HuH-7 (cell line): ENCODE measurements around the gene TSPAN7.

Experiments
- DNase-seq: peaks from one replicate; pipeline ENCODE4 v3.0.0; 2011; ENCODE audit warnings: low spot score

TSPAN7 gene

GRCh38 chrX:38595801-38596200, 34.5 kb downstream of the TSPAN7 start:
- no peak for DNase-seq

GRCh38 chrX:38596939-38597338, 35.6 kb downstream of the TSPAN7 start:
- no peak for DNase-seq

GRCh38 chrX:38599796-38600755, 38.7 kb downstream of the TSPAN7 start:
- DNase-seq, result no peak

- DNase-seq, result no peak
These were observed 40.5 kb downstream of the TSPAN7 start for GRCh38 chrX:38601866-38602265.

GRCh38 chrX:38606821-38607220, 45.5 kb downstream of the TSPAN7 start:
- no peak for DNase-seq

- DNase-seq, result no peak
These were observed 46.6 kb downstream of the TSPAN7 start for GRCh38 chrX:38607976-38608375.

GRCh38 chrX:38610849-38611248, 49.5 kb downstream of the TSPAN7 start:
- DNase-seq, result no peak

- no peak for DNase-seq
These were observed 50.9 kb downstream of the TSPAN7 start for GRCh38 chrX:38612281-38612680.

- DNase-seq, result no peak
These were observed 53.1 kb downstream of the TSPAN7 start for GRCh38 chrX:38614485-38614884.

GRCh38 chrX:38616904-38617303, 55.6 kb downstream of the TSPAN7 start:
- DNase-seq, result no peak

- DNase-seq, result no peak
These were observed 56.8 kb downstream of the TSPAN7 start for GRCh38 chrX:38618180-38618579.

- no peak for DNase-seq
These were observed 59.3 kb downstream of the TSPAN7 start for GRCh38 chrX:38620623-38621022.

GRCh38 chrX:38626296-38626695, 65.0 kb downstream of the TSPAN7 start:
- no peak for DNase-seq

- peak; percentile 3 for DNase-seq
These were observed 66.3 kb downstream of the TSPAN7 start for GRCh38 chrX:38627683-38628082.

GRCh38 chrX:38628587-38628986, 67.2 kb downstream of the TSPAN7 start:
- DNase-seq, result no peak

GRCh38 chrX:38632516-38632915, 71.2 kb downstream of the TSPAN7 start:
- no peak for DNase-seq

- DNase-seq, result no peak
These were observed 73.3 kb downstream of the TSPAN7 start for GRCh38 chrX:38634665-38635064.

- DNase-seq, result no peak
These were observed 75.8 kb downstream of the TSPAN7 start for GRCh38 chrX:38636949-38637819.

- no peak for DNase-seq
These were observed 77.7 kb downstream of the TSPAN7 start for GRCh38 chrX:38638952-38639529.

GRCh38 chrX:38639730-38640129, 78.4 kb downstream of the TSPAN7 start:
- no peak for DNase-seq

GRCh38 chrX:38641197-38641596, 79.9 kb downstream of the TSPAN7 start:
- no peak for DNase-seq

GRCh38 chrX:38643903-38644302, 82.6 kb downstream of the TSPAN7 start:
- DNase-seq, result no peak

- DNase-seq, result no peak
These were observed 84.8 kb downstream of the TSPAN7 start for GRCh38 chrX:38646129-38646528.
